Measurements from ENCODE around the gene ADORA2A.

DNA sequence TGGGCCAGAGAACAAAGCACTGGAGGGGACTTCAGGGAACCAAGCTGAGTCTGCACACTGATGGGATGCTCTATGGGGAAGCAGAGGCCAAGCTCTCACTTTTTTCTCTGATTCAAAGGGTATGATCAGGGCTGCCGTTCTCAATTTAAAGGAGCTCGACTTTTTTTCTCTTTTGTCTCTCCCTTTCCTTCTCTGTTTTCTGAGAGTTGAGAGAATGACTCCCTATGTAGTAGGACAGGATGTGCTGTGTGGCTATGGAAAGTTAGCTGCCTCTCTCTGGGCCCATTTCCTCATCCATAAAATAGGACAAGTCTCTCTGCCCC is 7.9 kb downstream of the ADORA2A start:
- TF ChIP-seq, protein P1, sequence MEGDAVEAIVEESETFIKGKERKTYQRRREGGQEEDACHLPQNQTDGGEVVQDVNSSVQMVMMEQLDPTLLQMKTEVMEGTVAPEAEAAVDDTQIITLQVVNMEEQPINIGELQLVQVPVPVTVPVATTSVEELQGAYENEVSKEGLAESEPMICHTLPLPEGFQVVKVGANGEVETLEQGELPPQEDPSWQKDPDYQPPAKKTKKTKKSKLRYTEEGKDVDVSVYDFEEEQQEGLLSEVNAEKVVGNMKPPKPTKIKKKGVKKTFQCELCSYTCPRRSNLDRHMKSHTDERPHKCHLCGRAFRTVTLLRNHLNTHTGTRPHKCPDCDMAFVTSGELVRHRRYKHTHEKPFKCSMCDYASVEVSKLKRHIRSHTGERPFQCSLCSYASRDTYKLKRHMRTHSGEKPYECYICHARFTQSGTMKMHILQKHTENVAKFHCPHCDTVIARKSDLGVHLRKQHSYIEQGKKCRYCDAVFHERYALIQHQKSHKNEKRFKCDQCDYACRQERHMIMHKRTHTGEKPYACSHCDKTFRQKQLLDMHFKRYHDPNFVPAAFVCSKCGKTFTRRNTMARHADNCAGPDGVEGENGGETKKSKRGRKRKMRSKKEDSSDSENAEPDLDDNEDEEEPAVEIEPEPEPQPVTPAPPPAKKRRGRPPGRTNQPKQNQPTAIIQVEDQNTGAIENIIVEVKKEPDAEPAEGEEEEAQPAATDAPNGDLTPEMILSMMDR (IDR thresholded peaks at IDR 0.05): no peak
- no peak for TF ChIP-seq POLR2A (IDR thresholded peaks at IDR 0.05)

Data from lower leg skin (tissue), 3 donors.